ENCODE measurements around the gene RHOV.

Gene RHOV

GRCh38 chr15:40904552-40905201 lies 30.6 kb upstream of the RHOV start:
- DNase-seq (ENCODE audit: low read depth in 2 of 2, low spot score in 1 of 2) = no peak

- no peak for DNase-seq (ENCODE audit: low read depth in 2 of 2, low spot score in 1 of 2)
Observed at GRCh38 chr15:40902605-40903561, 28.8 kb upstream of the RHOV start.

- DNase-seq (ENCODE audit: low read depth in 2 of 2, low spot score in 1 of 2) = no peak
Observed at GRCh38 chr15:40901053-40901443, 27.0 kb upstream of the RHOV start.

- DNase-seq (ENCODE audit: low read depth in 2 of 2, low spot score in 1 of 2) = no peak
Observed at GRCh38 chr15:40900256-40901052, 26.4 kb upstream of the RHOV start.

GRCh38 chr15:40899536-40900207 lies 25.6 kb upstream of the RHOV start:
- DNase-seq (ENCODE audit: low read depth in 2 of 2, low spot score in 1 of 2) = no peak

GRCh38 chr15:40894681-40895448 lies 20.8 kb upstream of the RHOV start:
- DNase-seq (ENCODE audit: low read depth in 2 of 2, low spot score in 1 of 2) = no peak

- peak; percentile 96 to 99 for DNase-seq (ENCODE audit: low read depth in 2 of 2, low spot score in 1 of 2)
Observed at GRCh38 chr15:40893733-40894680, 20.0 kb upstream of the RHOV start, which contains the start of gene VPS18. Gene VPS18 (plus strand): TSS chr15:40894450. CDS start chr15:40894769, 319 bp downstream.

GRCh38 chr15:40893019-40893670 lies 19.1 kb upstream of the RHOV start:
- DNase-seq (ENCODE audit: low read depth in 2 of 2, low spot score in 1 of 2) = no peak

GRCh38 chr15:40892447-40893012 lies 18.5 kb upstream of the RHOV start:
- no peak for DNase-seq (ENCODE audit: low read depth in 2 of 2, low spot score in 1 of 2)

- no peak for DNase-seq (ENCODE audit: low read depth in 2 of 2, low spot score in 1 of 2)
Observed at GRCh38 chr15:40891810-40892446, 17.9 kb upstream of the RHOV start.

GRCh38 chr15:40891138-40891537 lies 17.1 kb upstream of the RHOV start:
- DNase-seq (ENCODE audit: low read depth in 2 of 2, low spot score in 1 of 2) = no peak

- DNase-seq (ENCODE audit: low read depth in 2 of 2, low spot score in 1 of 2) = no peak
Observed at GRCh38 chr15:40889112-40889511, 15.1 kb upstream of the RHOV start.

GRCh38 chr15:40886586-40886985 lies 12.6 kb upstream of the RHOV start:
- no peak for DNase-seq (ENCODE audit: low read depth in 2 of 2, low spot score in 1 of 2)

- DNase-seq (ENCODE audit: low read depth in 2 of 2, low spot score in 1 of 2) = no peak
Observed at GRCh38 chr15:40881351-40881750, 7.3 kb upstream of the RHOV start.

- DNase-seq (ENCODE audit: low read depth in 2 of 2, low spot score in 1 of 2) = no peak
Observed at GRCh38 chr15:40879609-40880008, 5.6 kb upstream of the RHOV start.

- DNase-seq (ENCODE audit: low read depth in 2 of 2, low spot score in 1 of 2) = no peak
Observed at GRCh38 chr15:40878785-40879184, 4.8 kb upstream of the RHOV start.

- no peak for DNase-seq (ENCODE audit: low read depth in 2 of 2, low spot score in 1 of 2)
Observed at GRCh38 chr15:40877694-40878093, 3.7 kb upstream of the RHOV start.
